Globus pallidus (tissue), 1 donor: ENCODE measurements around the gene CELSR3.

Experiments used
- DNase-seq: peaks from one replicate; pipeline ENCODE4 v3.0.0-alpha.2; 2015; ENCODE audit warnings: low spot score

CELSR3 gene

DNA sequence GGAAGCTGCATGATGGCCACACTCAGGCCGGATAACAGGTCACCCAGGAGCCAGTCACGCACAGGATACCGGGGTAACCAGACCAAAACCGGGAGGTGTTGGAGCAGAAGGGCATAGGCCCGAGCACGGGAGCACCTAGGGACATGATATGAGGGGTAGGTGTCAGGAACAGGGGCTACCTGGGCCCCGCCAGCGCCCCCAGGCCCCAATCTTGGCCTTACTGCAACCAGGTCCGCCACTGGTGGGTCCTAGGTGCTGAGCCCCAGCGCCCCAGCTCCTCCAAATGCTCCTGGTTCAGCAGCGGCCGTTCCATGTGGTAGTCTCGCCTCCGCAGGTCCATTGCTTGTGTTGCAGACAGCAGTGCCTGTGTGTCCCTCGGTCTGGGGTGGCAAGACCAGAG, 29.4 kb downstream of the CELSR3 start:
- DNase-seq, result no peak

DNA sequence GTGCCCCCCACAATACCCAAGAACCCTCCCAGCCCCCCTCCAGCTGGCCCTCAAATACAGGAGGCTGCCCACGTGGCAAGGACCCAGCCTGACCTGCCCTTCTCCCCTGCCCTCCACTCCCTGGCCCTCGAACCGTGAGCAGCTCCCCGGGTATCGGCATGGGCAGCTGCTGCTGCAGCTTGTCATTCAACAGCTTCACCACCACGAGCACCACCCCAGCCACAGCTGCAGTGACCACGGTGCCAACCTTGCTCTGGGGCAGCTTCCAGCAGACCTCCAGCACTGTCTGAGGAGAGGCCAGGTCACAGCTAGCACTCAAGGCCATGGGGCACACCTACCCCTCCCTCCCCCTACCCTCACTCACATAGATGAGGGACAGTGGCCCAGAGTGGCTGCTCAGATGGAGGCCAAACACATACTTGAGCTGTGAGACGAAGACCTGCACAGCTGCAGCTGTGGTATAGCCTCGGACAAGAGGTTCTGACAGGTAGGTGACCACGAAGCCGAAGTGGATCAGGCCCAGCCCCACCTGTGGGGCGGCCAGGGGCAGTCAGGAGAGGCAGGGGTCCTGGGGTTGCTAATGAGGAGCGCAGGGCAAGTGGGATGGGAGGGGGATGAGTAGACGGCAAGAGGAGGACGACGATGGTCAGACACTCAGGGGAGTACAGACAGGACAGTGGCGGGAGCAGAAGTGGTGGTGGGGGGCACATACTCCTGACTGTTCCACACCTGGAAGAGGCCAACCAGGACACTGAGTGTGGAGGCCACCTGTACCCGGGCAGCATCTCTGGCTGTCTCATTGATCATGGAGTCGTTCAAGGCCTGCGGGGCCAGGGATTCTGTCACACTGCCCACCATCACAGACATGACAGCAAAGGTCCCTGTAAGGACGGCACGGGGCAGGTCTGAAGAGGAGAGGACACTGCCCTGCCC, 30.9 kb downstream of the CELSR3 start:
- DNase-seq, result no peak

DNA sequence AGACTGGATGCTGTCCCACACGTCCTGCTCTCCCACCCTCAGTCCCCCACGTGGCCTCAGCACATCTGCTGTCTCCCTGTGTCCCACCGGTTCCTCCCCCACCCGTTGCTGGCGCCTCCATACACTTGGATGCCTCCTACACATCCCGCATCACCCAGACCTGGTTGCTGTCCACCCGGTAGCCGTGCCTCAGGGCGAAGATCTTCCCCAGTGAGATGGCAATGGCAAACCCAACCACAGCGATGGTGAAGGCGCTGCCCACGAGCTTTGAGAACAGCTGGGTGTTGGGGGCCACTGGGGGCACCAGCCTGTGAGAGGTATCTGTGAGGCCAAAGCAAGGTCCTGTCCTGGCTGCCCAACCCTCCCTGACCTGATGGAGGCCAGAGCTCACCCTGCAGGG, 31.9 kb downstream of the CELSR3 start:
- DNase-seq, result no peak

DNA sequence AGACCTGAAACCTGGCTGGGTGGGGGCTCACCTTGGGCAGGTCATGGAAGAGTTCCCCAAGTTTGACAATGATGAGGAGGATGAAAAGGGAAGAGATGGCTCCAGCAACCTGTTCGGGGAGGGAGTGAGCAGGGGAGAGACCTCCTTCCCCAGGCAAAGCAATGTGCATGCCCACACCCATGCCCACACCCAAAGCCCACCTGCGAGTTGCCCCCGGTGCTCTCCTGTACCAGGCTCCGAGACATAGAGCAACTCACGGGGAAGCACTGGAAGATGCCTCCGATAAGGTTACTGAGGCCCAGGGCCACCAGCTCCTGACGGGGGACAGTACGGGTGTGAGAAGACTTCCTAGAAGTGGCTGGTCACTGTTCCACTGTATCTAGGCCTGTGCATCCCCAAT, 32.3 kb downstream of the CELSR3 start:
- no peak for DNase-seq

DNA sequence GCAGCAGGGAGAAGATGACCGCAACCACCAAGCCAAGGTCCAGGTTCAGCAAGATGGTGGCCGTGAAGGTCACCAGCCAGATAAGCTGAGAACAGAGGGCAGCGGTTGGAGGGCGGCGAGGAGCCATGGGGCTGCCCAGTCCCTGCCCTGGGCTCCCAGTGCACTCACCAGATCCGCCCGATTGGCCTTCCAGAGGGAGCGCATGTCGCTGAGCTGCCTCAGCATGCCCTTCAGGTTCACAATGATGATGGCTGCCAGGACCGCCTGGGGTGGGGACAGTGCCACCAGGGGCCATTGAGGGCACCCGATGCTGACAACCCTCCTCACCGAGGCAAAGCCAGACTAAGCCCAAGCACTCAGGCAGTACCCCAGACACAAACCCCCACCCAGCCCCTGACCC, 32.8 kb downstream of the CELSR3 start:
- no peak for DNase-seq

DNA sequence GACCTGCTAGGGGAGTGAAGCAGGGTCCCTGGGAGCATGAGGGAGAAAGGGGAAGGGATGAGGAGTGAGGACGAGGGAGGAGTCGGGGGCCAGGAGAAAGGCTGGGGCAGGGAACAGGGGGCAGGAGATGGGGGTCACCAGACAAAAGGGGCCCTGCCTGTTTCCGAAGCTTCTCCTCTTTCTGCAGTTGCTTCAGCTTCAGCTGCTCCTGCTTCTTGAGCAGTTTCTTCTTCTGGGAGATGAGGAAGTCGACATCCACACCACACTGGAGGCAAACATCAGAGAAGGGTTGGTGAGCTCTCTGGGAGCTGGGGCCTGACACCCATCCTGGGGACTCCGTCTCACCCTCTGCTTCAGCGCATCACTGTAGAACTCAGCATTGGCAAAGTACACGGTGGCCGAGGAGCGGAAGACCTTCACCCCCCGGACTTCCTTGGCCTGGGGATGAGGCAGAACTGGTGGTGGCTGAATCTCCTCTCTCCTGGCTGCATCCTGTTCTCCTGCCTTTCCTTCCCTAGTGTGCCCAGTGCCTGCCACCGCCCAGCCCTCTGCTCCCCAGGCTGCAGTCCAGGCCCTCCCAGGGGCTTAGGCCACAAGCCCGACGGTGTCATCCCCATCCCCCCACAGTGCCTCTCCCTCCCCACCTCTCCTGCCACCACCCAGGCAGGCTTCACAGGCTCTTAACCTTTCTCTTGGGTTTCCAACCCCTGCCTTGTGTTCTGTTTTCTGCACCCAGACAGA, 34.2 kb downstream of the CELSR3 start:
- DNase-seq, result no peak

DNA sequence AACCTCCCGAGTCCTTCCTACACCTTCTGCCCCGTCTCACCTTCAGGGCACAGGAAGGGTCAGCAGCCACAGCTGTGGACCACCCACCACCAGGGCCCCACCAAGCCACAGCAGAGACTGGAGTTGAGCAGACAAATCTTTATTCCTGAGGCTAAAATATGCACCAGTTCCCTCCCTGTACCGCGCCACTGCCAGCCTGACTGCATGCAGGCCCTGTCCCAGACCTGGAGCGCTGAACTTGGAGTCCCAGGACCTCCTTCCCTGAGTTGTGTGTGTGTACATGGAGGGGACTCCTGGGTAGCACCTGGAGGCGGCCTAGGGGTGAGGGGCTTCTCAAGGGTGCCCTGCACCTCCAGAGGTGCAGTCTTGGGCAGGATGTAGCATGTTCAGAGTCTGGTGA, 37.1 kb downstream of the CELSR3 start:
- DNase-seq, result no peak

DNA sequence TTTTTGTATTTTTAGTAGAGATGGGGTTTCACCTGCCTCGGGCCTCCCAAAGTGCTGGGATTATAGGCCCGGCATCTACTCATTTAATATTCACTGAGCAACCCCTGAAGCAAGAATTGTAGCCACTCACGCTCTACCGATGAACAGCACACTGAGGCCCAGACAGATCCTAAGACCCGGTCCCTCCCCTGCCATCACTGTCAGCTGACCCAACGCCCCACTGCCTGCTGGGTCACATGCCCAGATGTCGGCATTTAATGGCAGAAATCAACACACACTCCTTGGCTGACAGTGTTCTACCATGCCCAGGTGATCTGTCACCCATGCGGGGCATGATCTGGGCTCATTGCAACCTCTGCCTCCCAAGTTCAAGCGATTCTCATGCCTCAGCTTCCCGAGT, 37.9 kb downstream of the CELSR3 start:
- no peak for DNase-seq

DNA sequence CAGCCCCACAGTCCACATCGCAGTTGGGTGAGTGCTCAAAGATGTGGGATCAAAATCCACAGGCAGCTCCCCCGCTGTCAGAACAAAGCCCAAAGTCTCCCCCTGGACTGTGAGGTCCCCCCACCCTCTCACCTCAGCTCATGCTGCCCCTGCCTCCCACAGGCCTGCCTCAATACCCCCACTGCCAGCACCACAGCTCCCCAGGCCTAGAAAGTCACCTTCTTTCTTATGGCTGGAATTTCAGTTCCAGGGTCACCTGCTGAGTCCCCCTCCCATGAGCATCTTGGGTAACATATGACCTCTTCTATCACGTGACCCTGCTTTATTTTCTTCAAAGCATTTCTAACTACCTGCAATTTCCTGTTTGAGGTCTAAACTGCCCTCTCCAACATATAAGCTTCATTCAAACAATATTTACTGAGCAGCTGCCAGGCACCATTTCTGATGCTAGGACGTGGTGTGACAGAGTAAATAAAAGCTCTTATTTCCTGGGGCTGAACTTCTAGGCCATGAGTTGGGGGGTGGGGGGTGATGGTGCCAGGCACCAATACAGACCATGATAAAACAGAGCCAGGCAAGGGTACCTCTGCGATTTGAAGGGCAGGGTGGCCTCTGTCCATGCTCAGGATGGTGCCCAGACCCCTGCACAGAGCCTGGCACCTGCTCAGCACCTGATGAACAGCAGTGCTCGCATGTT, 38.7 kb downstream of the CELSR3 start:
- DNase-seq, result no peak

DNA sequence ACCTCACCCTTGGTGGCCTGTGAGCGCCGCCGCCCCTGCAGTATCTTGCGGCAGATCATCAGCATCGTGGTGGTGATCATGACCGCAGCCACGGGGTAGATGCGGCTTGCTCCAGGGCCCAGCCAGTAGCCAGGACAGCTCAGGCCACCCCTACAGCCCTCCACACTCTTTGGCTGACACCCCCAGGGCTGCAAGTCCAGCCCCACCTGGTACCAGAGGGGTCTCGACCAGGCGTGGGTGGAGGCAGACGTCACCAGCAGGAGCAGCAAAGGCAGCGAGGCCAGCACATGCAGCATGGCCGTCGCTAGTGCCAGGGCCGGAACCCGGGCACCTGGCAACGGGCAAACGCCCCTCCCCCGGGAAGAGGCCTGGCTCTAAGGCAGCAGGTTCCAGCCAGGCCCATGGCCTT, 41.2 kb downstream of the CELSR3 start, which contains the start of gene TMEM89:
Gene TMEM89 (minus strand): TSS at position 309 of the 409 bp plus-strand sequence. CDS start 13 bp downstream, at position 296.
- no peak for DNase-seq

DNA sequence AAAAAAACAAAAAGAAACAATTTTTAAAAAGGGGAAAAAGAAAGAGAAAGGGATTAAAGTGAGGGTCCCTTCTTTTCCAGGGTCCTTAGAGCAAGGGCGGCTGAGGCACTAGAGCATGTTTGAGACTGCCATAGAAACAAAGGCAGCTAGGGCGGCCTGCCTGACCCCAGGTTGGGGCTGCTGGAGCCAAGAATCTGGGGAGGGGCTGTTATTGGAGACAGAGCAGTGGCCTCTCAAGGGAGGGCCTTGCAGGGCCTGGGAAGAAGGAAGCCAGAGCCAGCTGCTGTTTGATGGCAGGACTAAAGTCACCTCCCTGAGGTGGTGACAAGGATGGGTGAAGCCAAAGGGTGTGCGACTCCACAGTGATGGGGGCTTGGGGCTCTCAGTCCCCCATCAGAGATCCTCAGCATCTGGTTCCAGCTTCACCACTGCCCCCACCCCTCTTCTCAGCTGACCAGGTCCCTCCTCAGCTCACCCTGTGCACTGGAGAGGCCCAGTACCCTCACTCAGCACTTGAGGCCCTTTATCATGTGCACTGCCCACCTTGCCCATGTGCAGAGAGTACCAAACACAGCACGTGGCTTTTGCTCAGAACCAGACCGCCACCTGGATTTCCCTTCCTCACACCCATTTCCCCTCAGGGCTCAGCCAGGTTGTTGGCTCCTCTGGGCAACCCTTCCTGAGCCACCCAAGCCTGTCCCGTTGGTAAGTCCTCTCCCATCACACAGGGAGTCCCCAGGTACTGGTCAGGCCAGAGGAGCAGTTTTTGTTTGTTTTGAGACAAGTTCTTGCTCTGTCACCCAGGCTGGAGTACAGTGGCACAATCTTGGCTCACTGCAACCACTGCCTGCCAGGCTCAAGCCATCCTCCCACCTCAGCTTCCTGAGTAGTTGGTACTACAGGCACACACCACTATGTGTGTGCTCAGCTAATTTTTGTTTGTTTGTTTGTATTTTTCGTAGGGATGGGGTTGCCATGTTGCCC, 42.9 kb downstream of the CELSR3 start:
- no peak for DNase-seq

DNA sequence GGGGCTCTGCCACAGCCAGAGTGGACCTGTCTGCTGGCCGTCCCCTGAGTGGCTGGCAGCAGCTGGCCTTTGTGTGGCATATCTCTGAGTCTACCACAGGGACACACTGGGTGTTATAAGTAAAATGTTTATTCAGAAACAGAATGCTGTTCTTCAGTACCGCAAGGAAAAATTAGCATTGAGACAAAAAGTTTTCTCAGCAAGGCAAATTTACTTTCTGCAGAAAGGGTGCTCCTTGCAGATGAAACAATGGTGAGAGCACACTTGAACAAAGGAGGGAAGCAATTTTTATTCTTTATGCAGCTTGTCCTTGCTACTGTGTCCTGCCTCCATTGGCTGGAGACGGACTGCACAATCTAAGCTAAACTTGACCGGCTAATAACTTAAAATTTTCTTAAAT, 45.1 kb downstream of the CELSR3 start:
- no peak for DNase-seq

DNA sequence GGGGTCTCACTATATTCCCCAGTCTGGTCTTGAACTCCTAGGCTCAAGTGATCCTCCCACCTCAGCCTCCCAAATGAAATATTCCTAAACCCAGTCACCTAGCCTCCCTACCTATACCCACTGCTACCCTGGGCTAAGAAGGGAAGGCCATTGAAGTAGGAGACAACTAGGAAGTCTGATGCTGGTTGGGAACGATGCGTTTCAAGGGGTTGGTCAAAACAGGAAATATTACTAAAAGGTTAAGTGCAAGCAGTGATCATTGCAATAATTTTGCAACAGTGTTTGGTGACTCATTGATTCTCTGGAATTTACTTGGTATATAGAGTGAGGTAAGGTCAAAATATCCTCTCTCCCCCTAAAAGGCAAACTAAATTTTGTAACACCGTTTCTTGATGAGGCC, 48.6 kb downstream of the CELSR3 start:
- DNase-seq, result no peak

DNA sequence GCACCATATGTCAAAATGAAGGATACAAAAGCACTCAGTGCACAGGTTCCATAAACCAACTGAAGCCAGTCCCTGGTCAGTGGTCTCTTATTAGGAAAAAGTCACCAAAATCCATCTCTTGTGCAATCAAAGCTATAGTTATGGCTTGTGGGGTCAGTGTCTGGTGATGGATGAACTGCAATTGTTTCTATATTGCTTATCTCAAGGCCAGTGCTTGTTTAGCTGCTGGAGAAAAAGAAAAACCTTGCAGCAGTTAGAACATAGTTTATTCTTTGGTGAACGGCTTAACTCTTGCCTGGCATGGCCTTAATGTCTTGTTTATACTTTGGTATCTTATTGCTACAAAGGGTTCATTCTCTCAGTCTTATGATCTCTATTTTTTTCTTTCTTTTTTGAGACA, 50.4 kb downstream of the CELSR3 start:
- DNase-seq, result no peak

DNA sequence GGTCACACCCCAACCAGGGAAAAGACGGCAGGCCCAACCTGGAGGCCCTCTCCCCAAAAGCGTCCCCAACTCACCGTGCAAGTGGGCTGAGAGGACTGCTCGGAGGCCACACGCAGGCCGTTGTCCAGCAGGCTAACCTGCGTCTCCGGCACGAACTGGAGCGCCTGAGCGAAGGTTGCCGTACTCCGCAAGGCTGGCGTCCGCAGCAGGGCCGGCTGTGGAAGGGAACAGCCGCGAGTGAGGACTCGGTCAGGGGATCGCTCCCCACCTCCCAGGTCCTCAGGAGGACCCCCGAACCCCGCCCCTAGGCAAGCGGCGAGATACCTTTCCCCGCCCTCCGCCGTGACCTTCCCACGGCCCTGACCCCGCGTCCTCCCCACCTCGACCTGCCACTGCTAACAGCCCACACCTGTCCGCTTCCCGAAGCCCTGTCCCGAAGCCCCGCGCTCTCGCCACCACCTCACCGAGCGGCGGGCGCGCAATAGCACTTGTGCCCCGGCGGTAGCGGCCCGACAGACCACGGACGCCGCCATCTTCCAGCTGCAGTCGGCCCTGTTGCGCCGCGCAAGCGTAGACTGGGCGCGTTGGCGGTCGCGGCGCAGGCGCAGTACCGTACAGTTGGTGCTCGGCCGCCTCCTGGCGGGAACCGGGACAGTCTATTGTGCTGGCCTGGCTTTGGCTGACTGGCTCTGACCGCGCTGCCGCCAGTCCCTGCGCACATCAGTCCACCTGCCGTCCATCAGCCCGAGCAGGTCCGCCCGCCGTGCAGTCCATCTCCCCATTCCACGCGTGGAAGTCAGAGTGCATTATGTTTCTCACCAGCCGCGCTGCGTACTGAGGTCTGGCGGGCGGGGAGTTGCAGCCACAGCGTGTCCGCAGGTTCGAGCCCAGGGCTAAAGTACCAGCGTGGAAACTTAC, 53.3 kb downstream of the CELSR3 start, which contains the start of gene UQCRC1:
Gene UQCRC1 (minus strand): TSS at position 559 of the 918 bp plus-strand sequence. CDS start 26 bp downstream, at position 533.
- DNase-seq, result peak; percentile 90

DNA sequence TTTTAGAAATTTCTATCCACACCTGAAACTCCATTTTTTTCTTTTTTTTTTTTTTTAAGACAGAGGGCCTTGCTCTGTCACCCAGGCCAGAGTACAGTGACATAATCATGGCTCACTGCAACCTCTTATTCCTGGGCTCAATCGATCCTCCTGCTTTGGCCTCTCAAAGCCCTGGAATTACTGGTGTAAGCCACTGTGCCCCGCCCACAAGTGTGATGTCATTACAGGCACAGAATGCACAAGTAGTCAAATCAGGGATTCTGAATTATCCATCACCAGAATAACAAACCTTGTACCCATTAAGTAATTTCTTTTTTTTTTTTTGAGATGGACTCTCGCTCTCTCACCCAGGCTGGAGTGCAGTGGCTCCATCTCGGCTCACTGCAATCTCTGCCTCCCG, 55.2 kb downstream of the CELSR3 start:
- DNase-seq, result no peak

DNA sequence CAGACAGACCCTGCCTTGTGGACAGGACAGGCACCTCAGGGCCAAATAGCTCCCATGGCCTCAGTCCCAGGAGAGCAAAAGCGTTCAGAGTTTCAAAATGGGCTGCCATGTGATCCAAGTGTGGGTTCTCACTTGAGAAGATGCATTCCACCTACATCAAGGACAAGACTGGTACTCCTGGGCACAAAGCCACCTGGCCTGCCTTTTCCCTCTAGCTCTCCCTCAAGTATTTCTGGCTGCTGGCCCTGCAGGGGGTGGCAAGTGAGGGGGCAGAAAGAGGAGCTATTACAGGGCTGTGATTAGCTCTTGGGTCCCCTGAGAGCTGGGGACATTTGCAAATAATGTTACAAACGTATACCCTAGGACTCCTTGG, 61.1 kb downstream of the CELSR3 start:
- no peak for DNase-seq

DNA sequence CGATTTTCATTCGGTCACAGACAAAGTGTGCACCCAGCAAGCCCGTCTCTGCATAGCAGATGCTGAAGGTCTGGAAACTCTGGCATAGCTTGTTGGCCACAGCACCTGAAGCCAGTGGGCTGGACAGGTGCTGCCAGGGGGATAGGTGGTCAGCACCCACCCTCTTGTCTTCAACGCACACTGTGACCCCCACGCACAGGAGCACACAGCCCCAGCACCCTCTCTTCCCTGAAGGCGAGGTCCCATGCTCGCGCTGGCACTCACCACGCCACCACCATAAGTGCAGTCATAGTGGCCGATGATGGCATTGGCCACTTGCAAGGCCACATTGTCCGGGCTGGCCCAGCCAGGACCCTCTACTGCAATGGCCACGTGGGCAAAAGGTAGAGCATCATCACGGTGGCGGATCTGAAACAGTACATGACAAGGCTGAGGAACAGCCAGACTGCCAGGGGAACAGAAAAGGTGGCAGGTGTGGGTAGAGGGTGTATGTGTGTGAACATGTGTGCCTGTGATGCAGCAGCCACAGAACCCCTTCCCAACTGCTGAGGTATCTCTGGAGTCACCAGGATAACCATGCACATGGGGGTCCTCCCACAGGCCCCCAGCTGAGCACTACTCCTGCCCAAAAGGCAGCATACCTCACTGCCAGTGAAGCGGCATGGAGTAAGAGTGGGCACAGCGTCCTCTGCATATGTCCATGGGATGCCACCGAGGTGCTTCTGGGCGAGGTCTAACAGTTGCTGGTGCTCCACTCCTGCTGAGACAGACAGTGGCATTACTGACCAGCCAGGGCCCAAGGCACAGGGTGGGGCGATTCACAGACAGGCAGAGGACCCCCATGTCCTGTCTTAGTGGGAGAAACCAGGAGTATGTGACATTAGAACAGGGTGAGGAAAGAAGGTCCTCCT, 61.7 kb downstream of the CELSR3 start:
- DNase-seq, result no peak
